Gastroesophageal sphincter (tissue), 4 donors: ENCODE results near the gene NID2. TPM values are rescaled to one million over a fixed set of nuclear protein-coding genes. Genes with fewer than 3 reads are reported as not detected.

Experiments
- ATAC-seq: fragments of 150-250 bp; one replicate; pipeline ENCODE4 v1.9.1; 2016; ENCODE audit warnings: mild to moderate bottlenecking, moderate library complexity
- H3K27ac ChIP-seq, 4 donors: fragments of 200-600 bp; sonication (generic) in 3 of 4; 1 replicate in 3 of 4; 2 replicates in 1 of 4; pipeline ENCODE4 v1.5.1; 2016 to 2019
- H3K27me3 ChIP-seq: fragments of 200-600 bp; sonication (generic); one replicate; pipeline ENCODE4 v1.5.1; 2019
- H3K36me3 ChIP-seq, 2 donors: fragments of 200-600 bp; sonication (generic); one replicate each; pipeline ENCODE4 v1.5.1; 2019; ENCODE audit warnings: control low read depth in 1 of 2
- H3K4me1 ChIP-seq, 3 donors: fragments of 200-600 bp; sonication (generic); 1 replicate in 2 of 3; 2 replicates in 1 of 3; pipeline ENCODE4 v1.5.1; 2016 to 2019; ENCODE audit warnings: control low read depth in 2 of 3
- H3K4me3 ChIP-seq, 2 donors: fragments of 200-600 bp; sonication (generic); one replicate each; pipeline ENCODE4 v1.5.1; 2019; ENCODE audit warnings: mild to moderate bottlenecking in 1 of 2, moderate library complexity in 1 of 2
- H3K9me3 ChIP-seq, 3 donors: fragments of 200-600 bp; sonication (generic); one replicate each; pipeline ENCODE4 v1.5.1; 2017 to 2019; ENCODE audit warnings: control low read depth in 2 of 3
- CTCF ChIP-seq, 4 experiments: fragments of 200-600 bp in 2 of 4; fragments of 450-650 bp in 2 of 4; sonication (generic) in 1 of 4; IDR thresholded peaks; one replicate each; pipeline ENCODE4 v1.5.1; 2017 to 2019; ENCODE audit warnings: antibody characterized with exemption in 4 of 4, mild to moderate bottlenecking in 2 of 4, moderate library complexity in 2 of 4
- EP300 ChIP-seq: sonication (generic); formaldehyde crosslinking; IDR thresholded peaks from one replicate; pipeline ENCODE4 v1.6.1; 2017; ENCODE audit warnings: antibody characterized with exemption, mild to moderate bottlenecking
- POLR2A ChIP-seq, 2 donors: fragments of 450-650 bp; IDR thresholded peaks; one replicate each; pipeline ENCODE4 v1.6.1; 2017; ENCODE audit warnings: antibody characterized with exemption in 2 of 2, mild to moderate bottlenecking in 2 of 2, moderate library complexity in 1 of 2
- POLR2AphosphoS5 ChIP-seq: sonication (generic); formaldehyde crosslinking; IDR thresholded peaks from one replicate; pipeline ENCODE4 v1.6.1; 2017; ENCODE audit warnings: antibody characterized with exemption
- WGBS, 2 donors: methylation state at CpG; one replicate each; pipeline ENCODE4 v1.1.5; 2018; ENCODE audit warnings: low coverage in 1 of 2; 5-methylcytosine and 5-hydroxymethylcytosine counted together
- total RNA-seq, 4 donors: library from RNA; depleted of rRNA; stranded (reverse); fragments of >200 nt; gene quantifications; one replicate each; pipeline ENCODE4 v1.1.0, GENCODE V29; 2016

NID2 gene
- total RNA-seq, 4 donors from 2014 or later = 35.0 to 71.9 (median 63.3) TPM

GRCh38 chr14:52111583-52111982 is 42.7 kb upstream of the NID2 start:
- ATAC-seq = no peak
- 81 to 83% methylated on average over 4 of the region's 4 CpGs for WGBS, 2 donors
- TF ChIP-seq POLR2AphosphoS5 = no peak
- TF ChIP-seq POLR2A (IDR thresholded peaks at IDR 0.05) = no peak
- no peak for TF ChIP-seq EP300
- TF ChIP-seq CTCF (IDR thresholded peaks at IDR 0.05) = no peak
- Histone ChIP-seq H3K4me1 (peaks cover 0 to 4% (median 0%) of the 10 kb centered on the region in 3 donors), H3K9me3 (no peaks in the 10 kb centered on the region), H3K4me3 (no peak overlapping the region), H3K27me3 (no peaks in the 10 kb centered on the region), H3K27ac (no peak overlapping the region), H3K36me3 (no peaks in the 10 kb centered on the region)

- TF ChIP-seq EP300 = no peak
- TF ChIP-seq POLR2A (IDR thresholded peaks at IDR 0.05) = no peak
- no peak for TF ChIP-seq CTCF (IDR thresholded peaks at IDR 0.05)
- peaks cover 0 to 7% (median 0%) of the 10 kb centered on the region in 3 donors for H3K4me1 ChIP-seq
- no peaks in the 10 kb centered on the region for H3K9me3 ChIP-seq
- H3K36me3 ChIP-seq = no peaks in the 10 kb centered on the region
- no peaks in the 10 kb centered on the region for H3K27me3 ChIP-seq
- WGBS, 2 donors = 66 to 78% methylated on average over 5 of the region's 5 CpGs
- no peak overlapping the region for H3K27ac ChIP-seq
- H3K4me3 ChIP-seq = no peak overlapping the region
- ATAC-seq = no peak
Observed at GRCh38 chr14:52110441-52111086, 41.7 kb upstream of the NID2 start.

- H3K9me3 ChIP-seq = no peaks in the 10 kb centered on the region
- no peaks in the 10 kb centered on the region for H3K27me3 ChIP-seq
- peaks cover 0 to 7% (median 0%) of the 10 kb centered on the region in 3 donors for H3K4me1 ChIP-seq
- no peak overlapping the region for H3K4me3 ChIP-seq
- no peak overlapping the region for H3K27ac ChIP-seq
- no peak for ATAC-seq
- TF ChIP-seq EP300 (no peak), POLR2A (IDR thresholded peaks at IDR 0.05) (no peak), CTCF (IDR thresholded peaks at IDR 0.05) (no peak), POLR2AphosphoS5 (no peak)
- WGBS, 2 donors = 80 to 89% methylated on average over 1 of the region's 1 CpG
- H3K36me3 ChIP-seq = no peaks in the 10 kb centered on the region
Observed at GRCh38 chr14:52108823-52109222, 40.0 kb upstream of the NID2 start.

- H3K36me3 ChIP-seq = no peaks in the 10 kb centered on the region
- 37 to 41% methylated on average over 4 to 5 of the region's 5 CpGs for WGBS, 2 donors
- TF ChIP-seq CTCF (IDR thresholded peaks at IDR 0.05) (no peak), EP300 (no peak), POLR2A (IDR thresholded peaks at IDR 0.05) (no peak), POLR2AphosphoS5 (no peak)
- H3K4me1 ChIP-seq = peaks cover 0 to 7% (median 0%) of the 10 kb centered on the region in 3 donors
- ATAC-seq = no peak
- no peak overlapping the region for H3K4me3 ChIP-seq
- peak overlapping the region in 1 of 4 donors; percentile 29 for H3K27ac ChIP-seq
- H3K9me3 ChIP-seq = no peaks in the 10 kb centered on the region
- no peaks in the 10 kb centered on the region for H3K27me3 ChIP-seq
Observed at GRCh38 chr14:52106840-52107239, 38.0 kb upstream of the NID2 start.

GRCh38 chr14:52103416-52103815 is 34.6 kb upstream of the NID2 start:
- peaks cover 0 to 7% (median 0%) of the 10 kb centered on the region in 3 donors for H3K4me1 ChIP-seq
- WGBS, 2 donors = 84 to 90% methylated on average over 7 to 8 of the region's 8 CpGs
- H3K27ac ChIP-seq = no peak overlapping the region
- no peak for TF ChIP-seq POLR2A (IDR thresholded peaks at IDR 0.05)
- TF ChIP-seq EP300 = no peak
- TF ChIP-seq CTCF (IDR thresholded peaks at IDR 0.05) = no peak
- no peak for TF ChIP-seq POLR2AphosphoS5
- no peaks in the 10 kb centered on the region for H3K36me3 ChIP-seq
- H3K4me3 ChIP-seq = no peak overlapping the region
- H3K9me3 ChIP-seq = no peaks in the 10 kb centered on the region
- no peaks in the 10 kb centered on the region for H3K27me3 ChIP-seq
- ATAC-seq = no peak
